Activated naive CD8-positive, alpha-beta T cell (primary cell): Measurements from ENCODE around the gene AAGAB.

Experiments
- H3K27ac Mint-ChIP-seq: one replicate; pipeline ENCODE4 v1.8.0; 2021; ENCODE audit warnings: mixed read lengths
- H3K27me3 Mint-ChIP-seq: one replicate; pipeline ENCODE4 v1.8.0; 2021; ENCODE audit warnings: mixed read lengths
- H3K36me3 Mint-ChIP-seq: one replicate; pipeline ENCODE4 v1.8.0; 2021; ENCODE audit warnings: mixed read lengths
- H3K4me1 Mint-ChIP-seq: one replicate; pipeline ENCODE4 v1.8.0; 2021; ENCODE audit warnings: low read depth, mixed read lengths
- H3K4me3 Mint-ChIP-seq: one replicate; pipeline ENCODE4 v1.8.0; 2021; ENCODE audit warnings: mild to moderate bottlenecking, mixed read lengths
- H3K9me3 Mint-ChIP-seq: one replicate; pipeline ENCODE4 v1.8.0; 2021; ENCODE audit warnings: low read depth, mixed read lengths

The AAGAB gene

DNA sequence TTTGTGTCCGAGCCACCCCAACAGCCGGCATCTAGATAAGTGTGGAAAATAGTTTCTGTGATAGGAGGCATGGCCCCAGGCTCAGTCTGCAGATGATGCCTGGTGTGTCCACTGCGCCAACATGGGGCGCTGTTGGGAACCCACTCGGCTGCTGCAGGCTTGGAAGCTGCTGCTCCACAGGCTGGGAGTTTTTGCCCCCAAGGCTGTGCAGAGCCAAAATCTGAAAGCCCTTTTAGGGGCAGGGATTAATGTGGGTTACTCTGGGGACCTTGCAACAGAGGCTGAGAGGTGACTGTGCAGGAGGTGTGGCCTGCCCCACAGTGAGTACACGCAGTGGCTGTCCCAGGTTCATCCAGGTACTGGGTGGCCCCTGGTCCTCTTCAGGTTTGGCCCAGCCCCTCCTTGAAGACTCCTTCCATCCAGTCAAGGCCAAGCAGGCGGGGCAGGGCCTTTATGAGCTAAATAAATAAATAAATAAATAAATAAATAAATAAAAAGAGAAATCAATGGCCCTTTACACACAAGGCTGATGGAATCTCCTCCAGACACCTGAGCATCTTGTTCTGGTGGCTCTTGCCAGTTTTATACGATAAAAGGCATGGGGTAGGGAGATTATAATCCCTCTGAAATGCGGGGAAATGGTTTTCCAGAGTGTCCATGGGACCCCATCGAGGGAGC, 73.8 kb downstream of the AAGAB start:
- Mint-ChIP-seq H3K36me3 (peaks cover 8% of the 10 kb centered on the region), H3K4me1 (peaks cover 9% of the 10 kb centered on the region), H3K27ac (no peak overlapping the region), H3K4me3 (no peak overlapping the region), H3K9me3 (no peaks in the 10 kb centered on the region), H3K27me3 (no peaks in the 10 kb centered on the region)

DNA sequence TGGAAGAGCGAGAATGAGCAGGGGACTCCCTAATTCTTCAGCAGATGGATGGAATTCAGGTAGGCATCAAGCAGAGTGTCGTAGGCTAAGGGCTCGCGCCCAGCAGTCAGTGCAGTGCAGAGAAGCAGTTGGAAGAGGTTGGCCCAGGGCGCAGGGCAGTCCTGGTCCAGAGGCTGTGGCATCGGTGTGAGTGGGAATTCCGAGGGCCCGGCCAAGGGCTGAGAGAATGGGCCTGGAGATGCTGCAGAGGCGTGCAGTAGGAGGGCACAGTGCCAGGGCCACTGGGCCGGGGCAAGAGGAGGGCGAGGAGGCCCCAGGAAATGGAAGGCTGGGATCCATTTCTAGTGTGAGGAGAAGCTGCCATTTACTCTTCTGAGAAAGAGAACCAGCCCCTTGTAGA, 74.4 kb downstream of the AAGAB start:
- H3K27me3 Mint-ChIP-seq, result no peaks in the 10 kb centered on the region
- peak overlapping the region; percentile 30 for H3K27ac Mint-ChIP-seq
- H3K36me3 Mint-ChIP-seq, result peaks cover 5% of the 10 kb centered on the region
- no peaks in the 10 kb centered on the region for H3K9me3 Mint-ChIP-seq
- no peak overlapping the region for H3K4me3 Mint-ChIP-seq
- peaks cover 16% of the 10 kb centered on the region for H3K4me1 Mint-ChIP-seq

DNA sequence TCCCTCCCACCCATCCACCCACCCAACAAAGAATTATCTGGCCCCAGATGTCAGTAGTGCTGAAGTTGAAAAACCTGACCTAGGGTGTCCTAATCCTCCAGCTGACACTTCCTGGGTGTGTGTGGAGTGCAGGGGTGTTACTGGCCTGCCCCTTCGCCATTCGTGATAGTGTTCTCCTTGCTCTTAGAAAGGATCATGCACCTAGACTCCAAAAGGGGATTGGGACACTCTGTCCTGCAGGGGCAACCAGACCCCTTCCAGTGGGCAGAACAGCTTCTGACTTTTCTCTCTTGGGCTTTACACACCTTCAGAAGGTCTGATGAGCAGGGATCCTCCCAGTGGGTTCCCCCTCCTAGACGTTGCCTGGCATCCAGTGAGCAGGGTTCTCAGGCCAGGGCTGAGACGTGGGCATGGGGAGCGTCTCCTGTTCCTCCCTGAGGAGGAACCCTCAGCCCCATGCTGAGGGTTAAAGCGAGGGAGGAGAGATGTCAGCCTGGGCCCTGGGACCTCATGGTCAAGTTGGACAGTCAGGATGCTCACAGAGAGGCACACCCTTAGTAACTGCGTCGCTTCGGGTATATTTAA, 75.0 kb downstream of the AAGAB start:
- Mint-ChIP-seq H3K4me3 (no peak overlapping the region), H3K4me1 (peaks cover 20% of the 10 kb centered on the region), H3K9me3 (no peaks in the 10 kb centered on the region), H3K27ac (peak overlapping the region; percentile 30), H3K36me3 (peaks cover 4% of the 10 kb centered on the region), H3K27me3 (no peaks in the 10 kb centered on the region)

DNA sequence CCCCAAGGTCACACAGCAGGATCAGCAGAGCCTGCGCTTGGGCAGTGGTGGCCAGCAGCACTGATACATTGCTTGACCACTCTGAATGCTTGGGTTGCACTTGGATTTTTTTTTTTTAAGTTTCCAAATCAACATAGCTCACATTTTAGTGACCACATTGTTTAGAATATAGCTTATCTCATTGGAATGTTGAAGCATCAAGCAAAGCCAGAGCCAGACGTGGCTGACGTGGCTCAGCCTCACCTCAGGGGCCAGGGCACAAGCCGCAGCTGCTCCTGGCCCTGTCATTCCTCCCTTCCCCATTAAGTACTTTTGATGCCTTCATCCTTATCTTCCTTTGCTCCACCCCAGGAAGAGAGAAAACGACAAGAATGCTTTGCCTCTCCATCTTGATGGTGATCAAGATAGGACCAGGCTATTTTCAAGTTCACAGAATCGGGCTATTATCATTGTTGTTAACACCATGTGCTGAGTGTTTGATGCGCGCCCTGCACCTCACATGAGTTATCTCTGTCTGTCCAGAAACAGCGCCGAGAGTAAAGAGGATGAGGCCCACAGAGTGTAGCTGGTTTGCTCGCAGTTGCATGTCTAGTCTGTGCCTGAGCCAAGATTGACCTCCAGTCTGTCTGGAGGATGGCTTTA, 75.8 kb downstream of the AAGAB start:
- peaks cover 4% of the 10 kb centered on the region for H3K36me3 Mint-ChIP-seq
- no peaks in the 10 kb centered on the region for H3K9me3 Mint-ChIP-seq
- H3K27ac Mint-ChIP-seq, result no peak overlapping the region
- H3K27me3 Mint-ChIP-seq, result no peaks in the 10 kb centered on the region
- no peak overlapping the region for H3K4me3 Mint-ChIP-seq
- H3K4me1 Mint-ChIP-seq, result peaks cover 25% of the 10 kb centered on the region

DNA sequence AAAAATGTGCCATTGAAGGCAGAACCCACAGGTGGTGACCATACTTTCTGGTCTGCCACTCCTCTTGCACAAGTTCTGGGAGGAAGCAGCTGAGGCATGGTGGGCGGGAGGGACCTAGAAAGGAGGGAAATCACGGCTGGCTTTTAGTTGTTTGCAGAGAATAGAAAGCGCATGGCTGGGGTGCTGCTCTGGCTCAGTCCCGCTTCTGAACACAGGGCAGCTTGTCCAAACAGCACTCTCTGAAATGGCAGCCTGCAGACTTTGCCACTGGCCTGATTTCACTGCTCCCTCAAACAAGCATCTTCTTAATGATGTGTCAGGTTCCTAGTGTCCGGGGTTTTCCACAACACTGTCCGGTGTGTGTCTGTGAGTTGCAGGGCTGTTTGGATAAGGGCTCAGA, 76.7 kb downstream of the AAGAB start:
- H3K36me3 Mint-ChIP-seq, result peaks cover 4% of the 10 kb centered on the region
- no peak overlapping the region for H3K27ac Mint-ChIP-seq
- H3K27me3 Mint-ChIP-seq, result no peaks in the 10 kb centered on the region
- peaks cover 31% of the 10 kb centered on the region for H3K4me1 Mint-ChIP-seq
- H3K9me3 Mint-ChIP-seq, result no peaks in the 10 kb centered on the region
- H3K4me3 Mint-ChIP-seq, result no peak overlapping the region

DNA sequence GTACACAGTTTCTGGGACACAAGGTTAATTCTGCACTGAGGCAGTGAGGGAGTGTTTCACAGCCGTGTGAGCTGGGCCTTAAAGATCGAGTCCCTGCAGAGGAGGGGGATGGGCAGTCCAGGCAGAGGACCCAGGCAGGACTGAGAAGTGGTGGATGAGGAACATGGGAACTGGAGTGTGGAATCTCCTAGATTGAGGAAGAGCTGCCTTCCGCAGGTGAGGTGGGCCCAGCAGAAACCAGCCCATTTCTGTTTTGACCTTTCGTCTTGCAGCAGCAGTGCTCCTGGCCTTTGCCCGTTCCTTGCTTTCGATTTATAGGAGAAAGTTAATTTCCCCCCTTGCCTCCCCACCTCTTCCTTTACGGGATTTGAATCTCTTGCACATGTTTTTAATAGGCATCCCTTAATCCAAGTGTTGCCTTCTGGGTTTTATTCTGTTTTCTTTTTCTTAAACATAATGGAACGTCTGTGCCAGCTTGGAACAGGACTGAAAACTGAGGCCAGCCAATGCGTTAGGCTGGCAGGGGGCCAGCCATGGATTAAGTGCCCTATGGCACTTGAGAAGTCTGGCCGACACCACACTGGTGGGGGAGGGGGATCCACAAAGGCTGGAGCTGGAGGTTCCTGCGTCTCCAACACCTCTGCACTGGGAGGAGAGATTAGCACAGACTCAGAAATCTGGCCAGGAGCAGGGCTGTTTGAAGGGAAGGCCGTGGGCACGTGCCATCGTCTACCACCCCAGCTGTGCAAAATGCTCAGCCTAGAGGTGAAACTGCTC, 78.1 kb downstream of the AAGAB start:
- no peak overlapping the region for H3K27ac Mint-ChIP-seq
- H3K36me3 Mint-ChIP-seq, result peaks cover 6% of the 10 kb centered on the region
- peaks cover 32% of the 10 kb centered on the region for H3K4me1 Mint-ChIP-seq
- no peak overlapping the region for H3K4me3 Mint-ChIP-seq
- H3K27me3 Mint-ChIP-seq, result no peaks in the 10 kb centered on the region
- no peaks in the 10 kb centered on the region for H3K9me3 Mint-ChIP-seq

DNA sequence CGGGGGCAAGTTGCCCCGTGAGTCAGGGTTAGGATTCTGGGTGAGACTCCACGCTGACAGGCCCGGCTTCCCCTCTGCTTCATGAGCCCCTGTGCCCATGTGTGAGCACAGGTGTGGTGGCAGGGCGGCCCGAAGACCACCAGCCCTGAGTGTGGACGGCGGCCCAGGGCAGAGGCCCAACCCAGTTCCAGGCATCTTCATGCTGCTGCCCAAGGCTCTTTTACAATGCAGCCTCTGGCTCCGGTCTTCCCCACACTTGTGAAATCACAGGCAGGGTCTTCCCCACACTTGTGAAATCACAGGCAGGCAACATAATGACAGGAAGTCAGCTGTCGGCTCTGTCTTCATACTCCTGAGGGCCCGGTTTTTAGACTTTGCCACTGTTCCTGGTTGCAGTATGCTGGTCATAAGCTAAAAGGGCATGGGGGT, 78.8 kb downstream of the AAGAB start:
- Mint-ChIP-seq H3K27ac (no peak overlapping the region), H3K27me3 (no peaks in the 10 kb centered on the region), H3K4me3 (no peak overlapping the region), H3K9me3 (no peaks in the 10 kb centered on the region), H3K36me3 (peaks cover 9% of the 10 kb centered on the region), H3K4me1 (peaks cover 32% of the 10 kb centered on the region)

DNA sequence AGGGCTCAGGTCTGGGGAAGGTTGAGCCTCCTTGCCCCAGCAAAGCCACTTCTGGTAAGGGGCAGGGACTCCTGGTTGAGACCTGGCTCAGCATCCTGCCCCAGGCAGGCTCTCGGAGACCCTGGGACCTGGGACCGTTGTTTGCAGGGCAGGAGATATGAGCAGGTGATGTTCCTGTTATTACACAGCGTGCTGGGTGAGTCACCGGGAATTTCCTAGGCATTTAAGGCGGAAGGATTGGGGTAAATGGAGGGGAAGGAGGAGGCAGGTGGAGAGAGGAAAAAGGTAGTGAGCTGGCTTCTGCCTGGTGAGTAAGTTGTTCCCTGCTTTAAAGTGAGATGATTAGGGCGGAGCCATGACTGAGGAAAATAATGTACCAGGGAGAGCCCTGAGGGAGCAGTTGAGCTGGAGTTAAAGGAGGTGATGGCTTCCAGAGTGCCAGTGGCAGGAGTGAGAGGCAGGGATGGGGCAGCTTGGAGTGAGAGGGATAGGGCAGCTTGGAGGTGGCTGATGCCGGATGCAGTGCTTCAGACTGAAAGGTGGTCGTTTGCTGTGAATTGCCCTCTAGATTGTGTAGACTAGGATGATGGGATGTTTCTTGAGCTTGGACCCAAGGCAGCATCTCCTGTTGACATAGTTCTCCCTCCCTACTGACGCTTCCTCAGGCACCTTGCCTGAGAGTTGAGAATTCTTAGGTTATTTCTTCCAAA, 79.4 kb downstream of the AAGAB start:
- Mint-ChIP-seq H3K4me3 (no peak overlapping the region), H3K4me1 (peaks cover 32% of the 10 kb centered on the region), H3K9me3 (no peaks in the 10 kb centered on the region), H3K27me3 (no peaks in the 10 kb centered on the region), H3K36me3 (peaks cover 11% of the 10 kb centered on the region), H3K27ac (peak overlapping the region; percentile 75)

DNA sequence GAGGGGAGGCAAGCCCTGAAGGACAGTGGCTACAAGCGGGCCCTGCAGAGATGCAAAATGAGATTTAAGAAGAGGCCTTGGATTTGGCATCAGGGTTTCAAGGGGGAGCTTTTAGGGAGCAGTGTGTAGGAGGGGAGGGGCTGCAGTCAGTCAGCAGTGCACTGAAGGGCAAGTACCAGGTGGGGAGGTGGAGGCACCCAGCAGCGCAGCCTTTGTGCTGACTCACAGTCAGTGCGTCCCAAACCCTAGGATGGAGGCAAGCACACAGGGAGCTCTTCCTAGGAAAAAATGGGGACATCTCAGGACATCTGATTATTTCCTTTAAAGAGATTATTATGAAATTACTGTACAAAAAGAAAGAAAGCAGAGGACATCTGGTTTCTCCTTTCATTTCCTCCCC, 80.0 kb downstream of the AAGAB start:
- no peaks in the 10 kb centered on the region for H3K9me3 Mint-ChIP-seq
- H3K27ac Mint-ChIP-seq, result peak overlapping the region; percentile 75
- no peaks in the 10 kb centered on the region for H3K27me3 Mint-ChIP-seq
- H3K4me3 Mint-ChIP-seq, result no peak overlapping the region
- H3K4me1 Mint-ChIP-seq, result peaks cover 32% of the 10 kb centered on the region
- peaks cover 9% of the 10 kb centered on the region for H3K36me3 Mint-ChIP-seq

DNA sequence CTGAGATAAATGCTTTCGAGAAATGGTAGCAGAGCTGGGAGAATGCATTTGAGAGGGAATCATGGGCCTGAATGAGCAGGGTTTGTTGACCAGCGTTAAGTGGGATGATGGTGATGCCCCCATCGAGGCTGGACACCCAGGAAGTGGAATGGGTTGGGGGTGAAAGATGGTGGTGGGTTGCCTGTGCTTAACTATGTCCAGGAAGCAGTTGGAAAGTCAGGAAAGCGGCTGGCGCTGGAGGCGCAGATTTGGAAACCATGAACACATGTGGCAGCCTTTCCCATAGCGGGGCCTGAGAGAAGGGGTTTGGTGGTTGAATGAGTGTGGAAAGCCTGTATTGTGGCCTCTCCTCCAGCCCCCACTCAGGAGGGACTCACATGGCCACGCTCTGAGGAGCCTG, 80.7 kb downstream of the AAGAB start:
- H3K4me3 Mint-ChIP-seq, result no peak overlapping the region
- no peaks in the 10 kb centered on the region for H3K27me3 Mint-ChIP-seq
- peaks cover 32% of the 10 kb centered on the region for H3K4me1 Mint-ChIP-seq
- no peak overlapping the region for H3K27ac Mint-ChIP-seq
- no peaks in the 10 kb centered on the region for H3K9me3 Mint-ChIP-seq
- H3K36me3 Mint-ChIP-seq, result peaks cover 8% of the 10 kb centered on the region

DNA sequence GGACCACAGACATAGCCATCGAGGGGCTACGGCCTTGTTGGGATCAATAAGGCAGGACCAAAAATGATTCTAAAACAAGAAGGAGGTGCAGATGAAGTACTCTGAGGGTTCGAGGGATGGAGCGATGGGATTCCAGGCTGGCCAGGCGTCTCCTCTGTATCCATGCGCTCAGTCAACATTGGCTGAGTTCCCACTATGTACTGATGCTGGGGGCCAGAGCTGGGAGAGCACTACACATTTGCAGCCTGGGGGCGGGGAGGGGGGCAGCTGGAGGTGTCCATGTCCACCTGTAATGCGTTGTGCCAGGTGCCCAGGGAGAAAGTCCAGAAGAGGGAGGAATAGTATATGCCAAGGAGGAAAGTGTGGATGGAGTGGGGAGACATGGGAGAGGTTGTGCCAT, 81.5 kb downstream of the AAGAB start:
- H3K27me3 Mint-ChIP-seq, result no peaks in the 10 kb centered on the region
- H3K27ac Mint-ChIP-seq, result peak overlapping the region; percentile 24
- no peak overlapping the region for H3K4me3 Mint-ChIP-seq
- peaks cover 6% of the 10 kb centered on the region for H3K36me3 Mint-ChIP-seq
- H3K4me1 Mint-ChIP-seq, result peaks cover 32% of the 10 kb centered on the region
- H3K9me3 Mint-ChIP-seq, result no peaks in the 10 kb centered on the region

DNA sequence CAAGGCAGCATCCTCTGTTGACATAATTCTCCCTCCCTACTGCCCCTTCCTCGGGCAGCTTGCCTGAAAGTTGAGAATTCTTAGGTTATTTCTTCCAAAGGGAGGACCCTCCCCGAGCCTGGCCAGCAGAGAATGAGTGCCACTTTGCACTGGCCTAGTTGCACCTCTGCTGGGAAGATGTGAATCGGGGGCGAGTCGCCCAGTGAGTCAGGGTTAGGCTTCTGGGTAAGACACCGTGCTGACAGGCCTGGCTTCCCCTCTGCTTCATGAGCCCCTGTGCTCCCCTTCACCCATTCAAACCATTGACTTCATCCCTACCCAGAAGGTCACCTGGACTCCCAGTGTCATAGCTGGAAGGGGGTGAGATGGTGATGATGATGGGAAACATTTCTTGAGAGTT, 82.3 kb downstream of the AAGAB start:
- Mint-ChIP-seq H3K36me3 (peaks cover 6% of the 10 kb centered on the region), H3K4me3 (no peak overlapping the region), H3K4me1 (peaks cover 32% of the 10 kb centered on the region), H3K9me3 (no peaks in the 10 kb centered on the region), H3K27me3 (no peaks in the 10 kb centered on the region), H3K27ac (peak overlapping the region; percentile 1)

DNA sequence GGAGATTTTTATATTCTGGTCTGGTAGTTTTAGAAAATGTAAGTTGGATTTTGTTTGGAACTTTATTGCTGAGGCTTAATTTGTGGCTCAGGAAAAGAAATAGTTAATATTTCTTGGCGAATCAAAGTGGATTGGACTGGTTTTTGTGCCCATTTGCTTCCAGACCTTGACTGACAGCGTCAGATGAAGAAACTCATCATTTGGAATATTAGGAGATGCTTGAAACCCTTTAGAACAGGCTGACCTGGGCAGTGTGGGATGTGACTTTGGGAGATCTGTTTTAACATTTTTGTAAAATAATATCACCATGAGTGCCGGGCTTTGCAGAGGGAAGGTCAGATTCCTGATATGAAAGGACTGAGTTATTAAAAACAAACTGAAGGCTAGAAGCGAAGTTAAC, 83.0 kb downstream of the AAGAB start:
- H3K27ac Mint-ChIP-seq, result no peak overlapping the region
- no peaks in the 10 kb centered on the region for H3K9me3 Mint-ChIP-seq
- H3K4me1 Mint-ChIP-seq, result peaks cover 29% of the 10 kb centered on the region
- peaks cover 6% of the 10 kb centered on the region for H3K36me3 Mint-ChIP-seq
- H3K27me3 Mint-ChIP-seq, result no peaks in the 10 kb centered on the region
- H3K4me3 Mint-ChIP-seq, result no peak overlapping the region

DNA sequence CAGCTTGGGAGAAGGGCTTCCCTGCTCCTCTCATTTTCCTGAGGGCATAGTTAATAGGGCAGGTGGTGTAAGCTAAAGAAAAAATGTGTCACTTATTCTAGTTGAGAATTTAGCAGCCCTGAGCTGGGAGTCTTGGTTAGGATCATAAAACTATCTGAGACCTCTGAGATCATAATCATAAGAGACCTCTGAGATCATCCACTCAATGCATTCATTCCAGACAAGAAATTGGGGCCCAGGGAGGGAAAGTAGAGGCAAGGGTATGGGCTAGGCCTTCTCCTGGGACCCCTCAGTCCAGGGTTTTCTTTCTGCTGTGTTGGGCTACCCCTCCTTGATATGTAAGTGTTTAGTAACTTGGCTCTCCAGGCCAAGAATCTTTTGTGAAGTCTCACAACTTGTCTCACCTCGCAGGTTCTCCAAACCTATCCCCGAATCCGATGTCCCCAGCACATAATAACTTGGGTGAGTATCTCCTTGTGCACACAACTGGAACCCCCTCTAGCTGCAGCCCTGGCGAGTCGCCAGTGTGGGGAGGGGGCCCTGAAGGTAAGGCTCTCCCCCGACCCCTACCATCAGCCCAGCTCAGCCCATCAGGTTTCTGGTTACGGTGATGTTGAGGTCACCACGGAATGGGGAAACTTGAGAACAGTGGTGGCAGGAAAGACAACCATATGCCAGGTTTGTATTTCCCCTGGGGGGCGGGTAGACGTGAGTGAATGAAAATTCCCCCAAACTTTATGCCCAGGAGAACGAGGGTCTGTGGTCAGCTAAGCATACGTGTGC, 84.1 kb downstream of the AAGAB start:
- peaks cover 19% of the 10 kb centered on the region for H3K4me1 Mint-ChIP-seq

More for the DNA sequence above, 84.1 kb downstream of the AAGAB start:
- H3K27me3 Mint-ChIP-seq, result no peaks in the 10 kb centered on the region
- H3K36me3 Mint-ChIP-seq, result peaks cover 6% of the 10 kb centered on the region
- no peak overlapping the region for H3K4me3 Mint-ChIP-seq
- no peaks in the 10 kb centered on the region for H3K9me3 Mint-ChIP-seq
- H3K27ac Mint-ChIP-seq, result no peak overlapping the region
